HepG2 (cell line): ENCODE data around the gene IQGAP3.

Experiments used
- ATF4 ChIP-seq, 2 experiments: fragments of 450-650 bp in 1 of 2; sonication (generic) in 1 of 2; formaldehyde crosslinking; IDR thresholded peaks; 2 replicates each; pipeline versions ENCODE4 v1.5.0 to v1.8.0; 2020 to 2022; ENCODE audit warnings: mild to moderate bottlenecking in 1 of 2, missing genetic modification reagents in 1 of 2
- BCL3 ChIP-seq: sonication (generic); formaldehyde crosslinking; IDR thresholded peaks from 2 replicates; pipeline ENCODE4 v1.5.1; 2020; ENCODE audit warnings: mild to moderate bottlenecking, missing genetic modification reagents, moderate library complexity
- CTCF ChIP-seq: sonication (generic); formaldehyde crosslinking; IDR thresholded peaks from 2 replicates; pipeline ENCODE4 v1.5.0; 2020; ENCODE audit warnings: mild to moderate bottlenecking, missing genetic modification reagents, moderate library complexity
- EZH2 ChIP-seq: conservative IDR thresholded peaks from 2 replicates; pipeline ENCODE4 v1.6.1; 2012; ENCODE audit warnings: mild to moderate bottlenecking, low read depth, low read length, moderate library complexity
- JUN ChIP-seq: sonication (generic); formaldehyde crosslinking; IDR thresholded peaks from 2 replicates; pipeline ENCODE4 v1.4.0; 2020; ENCODE audit warnings: mild to moderate bottlenecking, missing genetic modification reagents
- REST ChIP-seq, 2 experiments: IDR thresholded peaks; 2 replicates each; pipeline ENCODE4 v1.6.1; 2011 to 2012; ENCODE audit warnings: low read length in 2 of 2, borderline replicate concordance in 1 of 2, low read depth in 1 of 2, mild to moderate bottlenecking in 1 of 2, moderate library complexity in 1 of 2
- SRSF9 ChIP-seq: fragments of 200-400 bp; formaldehyde crosslinking; IDR thresholded peaks from 2 replicates; pipeline ENCODE4 v1.6.1; 2018; ENCODE audit warnings: borderline replicate concordance, mild to moderate bottlenecking, low read depth, low read length; ENCODE audit not compliant: insufficient read depth, poor library complexity, severe bottlenecking
- YEATS4 ChIP-seq: sonication (generic); formaldehyde crosslinking; IDR thresholded peaks from 2 replicates; pipeline ENCODE4 v1.4.0; 2020; ENCODE audit warnings: missing genetic modification reagents, borderline replicate concordance
- ZNF207 ChIP-seq: fragments of 450-650 bp; IDR thresholded peaks from 2 replicates; pipeline ENCODE4 v1.6.1; 2016; ENCODE audit warnings: antibody characterized with exemption, borderline replicate concordance
- ZNF850 ChIP-seq: sonication (generic); formaldehyde crosslinking; conservative IDR thresholded peaks from 2 replicates; pipeline ENCODE4 v1.9.0; 2021; ENCODE audit warnings: mild to moderate bottlenecking, missing genetic modification reagents

GRCh38 chr1:156538711-156539440, 33.5 kb downstream of the IQGAP3 start:
- TF ChIP-seq ATF4 (CRISPR knock-in tag; IDR thresholded peaks at IDR 0.05) = no peak
- no peak for TF ChIP-seq YEATS4 (CRISPR knock-in tag)
- TF ChIP-seq ZNF207 = no peak
- no peak for TF ChIP-seq SRSF9
- no peak for TF ChIP-seq CTCF
- TF ChIP-seq JUN (CRISPR knock-in tag) = no peak
- no peak for TF ChIP-seq ZNF850 (CRISPR knock-in tag)
- no peak for TF ChIP-seq BCL3
- TF ChIP-seq EZH2 = no peak
- no peak for TF ChIP-seq REST (IDR thresholded peaks at IDR 0.05; ENCODE audit: borderline replicate concordance in 1 of 2, low read depth in 1 of 2, low read length in 2 of 2)
